22Rv1 (cell line): ENCODE results near the gene DYNLT1.

Experiments
- H3K27ac ChIP-seq: fragments of 450-650 bp; 2 replicates; pipeline ENCODE4 v1.5.1; 2017
- ZFX ChIP-seq: fragments of 450-650 bp; IDR thresholded peaks from 2 replicates; pipeline ENCODE4 v1.6.1; 2017; ENCODE audit warnings: antibody characterized with exemption, borderline replicate concordance
- TF ChIP-seq, protein P1 (sequence below): fragments of 450-650 bp; IDR thresholded peaks from 2 replicates; pipeline ENCODE4 v1.5.1; 2017; ENCODE audit warnings: mild to moderate bottlenecking

DYNLT1 gene

DNA sequence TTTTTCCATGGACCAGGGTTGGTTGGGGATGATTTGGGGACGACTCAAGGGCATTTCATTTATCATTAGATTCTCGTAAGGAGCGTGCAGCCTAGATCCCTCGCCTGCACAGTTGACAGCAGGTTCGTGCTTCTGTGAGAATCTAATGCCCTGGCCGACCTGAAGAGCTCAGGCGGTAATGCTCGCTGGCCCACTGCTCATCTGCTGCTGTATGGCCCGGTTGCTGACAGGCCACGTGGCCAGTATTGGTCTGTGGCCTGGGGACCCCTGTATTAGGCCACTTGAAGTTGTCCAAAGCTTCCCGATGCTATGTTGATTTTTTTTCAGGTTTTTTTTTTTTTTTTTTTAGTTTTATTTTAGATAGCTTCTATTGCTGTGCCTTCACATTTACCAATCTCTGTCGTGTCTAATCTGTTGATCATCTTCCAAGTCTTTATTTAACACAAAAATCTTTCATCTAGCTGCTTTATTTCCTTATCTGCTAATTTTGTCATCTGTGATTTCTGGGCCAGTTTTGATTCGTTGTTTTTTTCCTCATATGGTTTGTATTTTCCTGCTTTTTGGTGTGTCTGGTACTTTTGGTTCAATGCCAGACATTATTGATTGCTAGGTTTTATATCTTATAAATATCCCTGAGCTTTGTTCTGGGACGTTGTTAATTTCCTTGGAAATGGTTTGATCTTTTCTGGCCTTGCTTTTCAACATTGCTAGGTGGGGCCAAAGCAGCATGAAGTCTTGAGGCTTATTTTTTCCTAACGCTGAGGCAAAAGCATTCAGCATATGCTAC lies 41.1 kb downstream of the DYNLT1 start:
- H3K27ac ChIP-seq, result no peak overlapping the region
- TF ChIP-seq, protein P1, sequence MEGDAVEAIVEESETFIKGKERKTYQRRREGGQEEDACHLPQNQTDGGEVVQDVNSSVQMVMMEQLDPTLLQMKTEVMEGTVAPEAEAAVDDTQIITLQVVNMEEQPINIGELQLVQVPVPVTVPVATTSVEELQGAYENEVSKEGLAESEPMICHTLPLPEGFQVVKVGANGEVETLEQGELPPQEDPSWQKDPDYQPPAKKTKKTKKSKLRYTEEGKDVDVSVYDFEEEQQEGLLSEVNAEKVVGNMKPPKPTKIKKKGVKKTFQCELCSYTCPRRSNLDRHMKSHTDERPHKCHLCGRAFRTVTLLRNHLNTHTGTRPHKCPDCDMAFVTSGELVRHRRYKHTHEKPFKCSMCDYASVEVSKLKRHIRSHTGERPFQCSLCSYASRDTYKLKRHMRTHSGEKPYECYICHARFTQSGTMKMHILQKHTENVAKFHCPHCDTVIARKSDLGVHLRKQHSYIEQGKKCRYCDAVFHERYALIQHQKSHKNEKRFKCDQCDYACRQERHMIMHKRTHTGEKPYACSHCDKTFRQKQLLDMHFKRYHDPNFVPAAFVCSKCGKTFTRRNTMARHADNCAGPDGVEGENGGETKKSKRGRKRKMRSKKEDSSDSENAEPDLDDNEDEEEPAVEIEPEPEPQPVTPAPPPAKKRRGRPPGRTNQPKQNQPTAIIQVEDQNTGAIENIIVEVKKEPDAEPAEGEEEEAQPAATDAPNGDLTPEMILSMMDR, result no peak
- TF ChIP-seq ZFX, result no peak

DNA sequence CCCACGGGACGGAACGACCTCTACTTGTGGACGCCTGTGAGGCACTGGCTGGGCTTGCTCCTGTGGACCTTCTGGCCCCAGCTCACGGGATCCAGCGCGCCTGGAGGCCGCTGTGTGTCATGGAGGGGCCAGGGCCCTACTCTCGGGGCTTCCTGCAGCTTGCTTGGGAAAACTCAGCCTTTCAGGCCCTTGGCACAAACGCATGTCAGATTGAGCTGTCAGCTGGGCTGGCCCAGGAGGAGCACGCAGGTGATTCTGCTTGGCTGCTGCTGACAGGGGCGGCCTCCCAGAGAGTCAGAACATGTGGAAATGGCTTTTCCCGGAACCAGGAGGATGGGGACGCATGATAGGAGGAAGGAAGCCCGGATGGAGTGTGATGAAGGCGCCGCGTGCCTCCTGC lies 44.9 kb downstream of the DYNLT1 start:
- TF ChIP-seq, protein P1, result no peak
- no peak for TF ChIP-seq ZFX
- H3K27ac ChIP-seq, result no peak overlapping the region

DNA sequence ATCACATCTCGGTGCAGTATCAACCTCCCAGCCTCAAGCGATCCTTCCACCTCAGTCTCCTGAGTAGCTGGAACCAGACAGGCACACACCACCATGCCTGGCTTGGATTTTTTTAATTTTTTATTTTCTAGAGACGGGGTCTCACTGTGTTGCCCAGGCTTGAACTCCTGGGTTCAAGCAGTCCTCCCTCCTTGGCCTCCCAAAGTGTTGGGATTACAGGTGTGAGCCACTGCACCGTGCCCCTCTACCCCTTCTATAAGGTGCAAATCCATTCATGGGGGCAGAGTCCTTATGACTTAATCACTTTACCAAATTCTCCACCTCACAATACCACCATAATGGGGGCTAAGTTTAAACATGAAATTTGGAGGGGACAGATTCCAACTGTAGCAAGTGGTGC lies 47.0 kb downstream of the DYNLT1 start:
- H3K27ac ChIP-seq, result no peak overlapping the region
- TF ChIP-seq, protein P1, result no peak
- TF ChIP-seq ZFX, result no peak

DNA sequence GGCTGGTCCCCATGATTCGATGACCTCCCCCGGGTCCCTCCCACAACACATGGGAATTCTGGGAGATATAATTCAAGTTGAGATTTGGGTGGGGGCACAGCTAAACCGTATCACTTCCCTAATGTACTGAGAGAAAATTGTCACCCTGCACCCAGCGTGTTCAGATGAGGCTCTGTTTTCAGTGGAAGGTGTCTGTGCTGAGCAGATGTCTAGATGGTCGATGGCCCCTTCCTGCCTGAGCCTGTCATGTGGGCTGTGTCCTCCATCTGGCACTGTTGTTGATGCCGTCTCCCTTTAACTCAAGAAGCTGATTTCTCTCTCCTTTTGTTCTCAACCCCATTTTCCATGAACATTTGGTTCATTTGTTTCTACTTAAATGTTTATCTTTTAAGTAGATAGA lies 47.7 kb downstream of the DYNLT1 start:
- no peak overlapping the region for H3K27ac ChIP-seq
- TF ChIP-seq, protein P1, result no peak
- no peak for TF ChIP-seq ZFX

DNA sequence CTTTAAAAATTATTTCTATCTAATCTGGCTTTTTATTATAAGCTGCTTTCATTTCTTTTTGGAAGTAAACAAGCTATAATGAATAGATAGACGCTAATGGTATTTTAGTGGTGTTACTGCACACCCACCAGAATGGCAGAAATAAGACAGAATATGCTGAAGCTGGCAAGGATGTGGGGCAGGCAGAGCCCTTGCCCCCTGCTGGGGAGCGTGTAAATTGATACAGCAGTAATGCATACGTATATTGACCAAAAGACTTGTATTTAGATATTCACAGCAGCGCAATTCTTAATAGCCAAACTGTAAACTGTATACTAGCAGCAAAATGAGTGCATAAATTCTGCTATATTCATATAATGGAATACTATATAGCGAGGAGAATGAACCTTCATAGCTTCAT lies 49.3 kb downstream of the DYNLT1 start:
- no peak overlapping the region for H3K27ac ChIP-seq
- TF ChIP-seq ZFX, result no peak
- TF ChIP-seq, protein P1, result peak; percentile 44

DNA sequence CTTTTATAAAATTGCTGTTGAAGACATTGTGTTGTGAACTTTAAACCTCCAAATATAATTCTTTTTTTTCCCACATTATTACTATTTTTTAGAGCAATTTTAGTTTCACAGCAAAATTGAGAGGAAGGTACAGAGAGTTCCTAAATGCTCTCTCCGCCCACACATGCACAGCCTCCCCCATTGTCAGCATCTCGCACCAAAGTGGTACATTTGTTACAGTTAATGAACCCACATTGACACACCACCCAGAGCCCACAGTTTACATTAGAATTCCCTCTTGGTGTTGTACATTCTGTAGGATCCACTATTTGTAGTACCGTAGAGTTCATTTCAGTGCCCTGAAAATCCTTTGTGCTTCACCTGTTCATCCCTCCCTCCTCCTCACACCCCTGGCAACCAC lies 50.9 kb downstream of the DYNLT1 start:
- no peak for TF ChIP-seq ZFX
- TF ChIP-seq, protein P1, result no peak
- no peak overlapping the region for H3K27ac ChIP-seq

DNA sequence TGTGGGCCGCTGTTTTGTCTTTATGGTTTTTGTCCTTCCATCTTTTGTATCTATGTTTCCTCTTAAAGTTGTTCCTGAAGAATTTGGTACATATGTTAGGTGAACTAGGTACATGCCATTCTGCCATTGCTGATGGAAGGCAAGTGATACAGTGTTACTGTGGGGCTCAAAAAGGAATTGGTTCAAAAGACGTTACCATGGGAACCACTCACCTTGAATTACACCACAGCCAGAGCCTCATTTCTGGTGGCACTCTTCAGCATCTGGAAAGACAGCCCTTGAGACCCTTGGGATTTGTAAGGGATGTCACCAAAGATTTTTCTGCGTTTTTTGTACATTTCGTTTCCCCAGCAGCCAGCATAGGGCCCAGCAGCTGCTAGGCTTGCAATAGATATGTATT lies 52.7 kb downstream of the DYNLT1 start:
- no peak overlapping the region for H3K27ac ChIP-seq
- TF ChIP-seq ZFX, result no peak
- TF ChIP-seq, protein P1, result no peak
